Right lobe of liver (tissue), 6 donors: Measurements from ENCODE around the gene NTM. TPM values are rescaled to one million over a fixed set of nuclear protein-coding genes. Genes with fewer than 3 reads are reported as not detected.

Experiments used
- ATAC-seq, 4 donors: fragments of 200-7000 bp; cut with Tn5 transposase; one replicate each; pipeline ENCODE4 v1.9.1; 2020; ENCODE audit warnings: mild to moderate bottlenecking in 4 of 4, moderate library complexity in 4 of 4
- DNase-seq, 3 donors: peaks; one replicate each; pipeline ENCODE4 v3.0.0-alpha.2; 2020
- H3K27ac ChIP-seq, 3 donors: fragments of 200-600 bp; one replicate each; pipeline ENCODE4 v1.8.0; 2022
- H3K27me3 ChIP-seq, 2 donors: fragments of 200-600 bp; one replicate each; pipeline ENCODE4 v1.8.0; 2022
- H3K36me3 ChIP-seq, 4 donors: fragments of 200-600 bp; sonication (generic) in 1 of 4; one replicate each; pipeline versions ENCODE4 v1.5.1 to v1.8.0; 2017 to 2022; ENCODE audit warnings: control low read depth in 1 of 4
- H3K4me1 ChIP-seq, 4 donors: fragments of 200-600 bp; sonication (generic) in 1 of 4; one replicate each; pipeline versions ENCODE4 v1.5.1 to v1.8.0; 2017 to 2022; ENCODE audit warnings: control low read depth in 1 of 4
- H3K4me3 ChIP-seq, 3 donors: fragments of 200-600 bp; one replicate each; pipeline ENCODE4 v1.8.0; 2022
- H3K9me3 ChIP-seq, 4 donors: fragments of 200-600 bp; sonication (generic) in 1 of 4; one replicate each; pipeline versions ENCODE4 v1.5.1 to v1.8.0; 2017 to 2022; ENCODE audit warnings: control low read depth in 1 of 4
- POLR2A ChIP-seq: fragments of 450-650 bp; IDR thresholded peaks from one replicate; pipeline ENCODE4 v1.6.1; 2017; ENCODE audit warnings: antibody characterized with exemption, mild to moderate bottlenecking
- WGBS: methylation state at CpG from one replicate; pipeline ENCODE4 v1.1.6; 2018; ENCODE audit warnings: low coverage, low lambda C conversion rate; ENCODE audit not compliant: insufficient coverage; ENCODE audit errors: missing lambda C conversion rate; 5-methylcytosine and 5-hydroxymethylcytosine counted together
- intact Hi-C, 2 donors: fragments of 100-400 bp; cut with DNase I; formaldehyde crosslinking; loops; one replicate each; pipeline versions ENCODE4 v1.11.2 to v1.14.1; 2022
- total RNA-seq, 6 experiments: library from RNA; depleted of rRNA in 2 of 6; stranded (reverse); fragments of >200 nt in 2 of 6; fragmentation: NEBNext Ultra II Directional in 3 of 6; extraction: Animal tissue kit (Norgen Biotek cat#: 25700) in 3 of 6; gene quantifications; one replicate each; pipeline versions ENCODE4 v1.1.0 to v1.2.4, GENCODE V29; 2016 to 2023
- TF ChIP-seq, protein P1 (sequence below), 4 donors: fragments of 200-600 bp in 3 of 4; fragments of 450-650 bp in 1 of 4; IDR thresholded peaks; one replicate each; pipeline versions ENCODE4 v1.5.1 to v1.8.0; 2016 to 2022; ENCODE audit warnings: antibody characterized with exemption in 4 of 4, mild to moderate bottlenecking in 2 of 4
- donor health status: DM: no; HTN: yes; CAD: no.
- donor health status: DM: no; HTN: no; CAD: no.
- donor health status: DM: no; HTN: no; CAD: no.
- donor health status: DM: no; HTN: yes; CAD: no.
- donor health status: DM: no; HTN: yes; CAD: no.

The NTM gene
- total RNA-seq, 6 experiments from 2014 or later = 0.35 TPM; not detected in 5

GRCh38 chr11:132100583-132100982 lies 730.2 kb downstream of the NTM start:
- ATAC-seq (no peak), DNase-seq (no peak)
- intact Hi-C loops = no loop called here
- H3K9me3 ChIP-seq = no peaks in the 10 kb centered on the region
- WGBS = 40% methylated on average over 4 of the region's 5 CpGs
- H3K4me3 ChIP-seq = no peak overlapping the region
- TF ChIP-seq, protein P1, sequence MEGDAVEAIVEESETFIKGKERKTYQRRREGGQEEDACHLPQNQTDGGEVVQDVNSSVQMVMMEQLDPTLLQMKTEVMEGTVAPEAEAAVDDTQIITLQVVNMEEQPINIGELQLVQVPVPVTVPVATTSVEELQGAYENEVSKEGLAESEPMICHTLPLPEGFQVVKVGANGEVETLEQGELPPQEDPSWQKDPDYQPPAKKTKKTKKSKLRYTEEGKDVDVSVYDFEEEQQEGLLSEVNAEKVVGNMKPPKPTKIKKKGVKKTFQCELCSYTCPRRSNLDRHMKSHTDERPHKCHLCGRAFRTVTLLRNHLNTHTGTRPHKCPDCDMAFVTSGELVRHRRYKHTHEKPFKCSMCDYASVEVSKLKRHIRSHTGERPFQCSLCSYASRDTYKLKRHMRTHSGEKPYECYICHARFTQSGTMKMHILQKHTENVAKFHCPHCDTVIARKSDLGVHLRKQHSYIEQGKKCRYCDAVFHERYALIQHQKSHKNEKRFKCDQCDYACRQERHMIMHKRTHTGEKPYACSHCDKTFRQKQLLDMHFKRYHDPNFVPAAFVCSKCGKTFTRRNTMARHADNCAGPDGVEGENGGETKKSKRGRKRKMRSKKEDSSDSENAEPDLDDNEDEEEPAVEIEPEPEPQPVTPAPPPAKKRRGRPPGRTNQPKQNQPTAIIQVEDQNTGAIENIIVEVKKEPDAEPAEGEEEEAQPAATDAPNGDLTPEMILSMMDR (IDR thresholded peaks at IDR 0.05) = no peak
- no peaks in the 10 kb centered on the region for H3K4me1 ChIP-seq
- H3K36me3 ChIP-seq = no peaks in the 10 kb centered on the region
- no peak overlapping the region for H3K27ac ChIP-seq
- no peaks in the 10 kb centered on the region for H3K27me3 ChIP-seq

DNA sequence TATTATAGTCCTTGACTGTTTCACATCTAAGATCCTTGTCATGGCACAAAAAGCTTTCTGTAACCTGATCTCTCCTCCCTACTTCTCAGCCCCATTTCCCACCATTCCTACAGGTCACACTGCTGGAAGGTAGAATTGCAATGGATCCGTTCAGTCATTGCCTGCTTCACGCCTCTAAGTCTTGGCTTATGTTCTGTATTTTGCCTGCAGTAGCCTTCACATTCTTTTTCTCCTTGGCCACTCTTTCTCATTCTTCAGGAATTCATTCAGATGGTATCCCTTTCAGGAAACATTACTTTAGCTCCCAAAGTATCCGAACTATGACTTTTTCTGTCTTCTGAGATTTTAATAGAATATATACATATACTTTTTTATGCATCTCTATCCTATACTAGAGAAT lies 731.5 kb downstream of the NTM start:
- ATAC-seq (no peak), DNase-seq (no peak)
- Histone ChIP-seq H3K27ac (no peak overlapping the region), H3K4me3 (no peak overlapping the region), H3K9me3 (no peaks in the 10 kb centered on the region), H3K27me3 (no peaks in the 10 kb centered on the region), H3K4me1 (no peaks in the 10 kb centered on the region), H3K36me3 (no peaks in the 10 kb centered on the region)
- TF ChIP-seq, protein P1 (IDR thresholded peaks at IDR 0.05) = no peak
- TF ChIP-seq POLR2A = no peak
- intact Hi-C loops = no loop called here
- 56% methylated on average over 3 of the region's 3 CpGs for WGBS

GRCh38 chr11:132103021-132103420 lies 732.6 kb downstream of the NTM start:
- Histone ChIP-seq H3K4me1 (no peaks in the 10 kb centered on the region), H3K36me3 (no peaks in the 10 kb centered on the region), H3K27me3 (no peaks in the 10 kb centered on the region), H3K9me3 (no peaks in the 10 kb centered on the region), H3K27ac (no peak overlapping the region), H3K4me3 (no peak overlapping the region)
- ATAC-seq (no peak), DNase-seq (no peak)
- WGBS = 61% methylated on average over 10 of the region's 10 CpGs
- TF ChIP-seq POLR2A = no peak
- TF ChIP-seq, protein P1 (IDR thresholded peaks at IDR 0.05) = no peak
- intact Hi-C loops = no loop called here

GRCh38 chr11:132106096-132106982 lies 735.9 kb downstream of the NTM start:
- ATAC-seq = no peak
- no peaks in the 10 kb centered on the region for H3K9me3 ChIP-seq
- intact Hi-C loops = no loop called here
- no peaks in the 10 kb centered on the region for H3K4me1 ChIP-seq
- H3K27ac ChIP-seq = no peak overlapping the region
- TF ChIP-seq, protein P1 (IDR thresholded peaks at IDR 0.05) = no peak
- TF ChIP-seq POLR2A = no peak
- H3K36me3 ChIP-seq = no peaks in the 10 kb centered on the region
- 46% methylated on average over 7 of the region's 13 CpGs for WGBS
- DNase-seq = no peak
- H3K4me3 ChIP-seq = no peak overlapping the region
- H3K27me3 ChIP-seq = no peaks in the 10 kb centered on the region
